ENCODE data around the gene ITPR1. TPM values are rescaled to one million over a fixed set of nuclear protein-coding genes. Genes with fewer than 3 reads are reported as not detected.

The ITPR1 gene
- total RNA-seq, 4 donors from 2014 or later = 9.5 to 24.1 (median 17.5) TPM

DNA sequence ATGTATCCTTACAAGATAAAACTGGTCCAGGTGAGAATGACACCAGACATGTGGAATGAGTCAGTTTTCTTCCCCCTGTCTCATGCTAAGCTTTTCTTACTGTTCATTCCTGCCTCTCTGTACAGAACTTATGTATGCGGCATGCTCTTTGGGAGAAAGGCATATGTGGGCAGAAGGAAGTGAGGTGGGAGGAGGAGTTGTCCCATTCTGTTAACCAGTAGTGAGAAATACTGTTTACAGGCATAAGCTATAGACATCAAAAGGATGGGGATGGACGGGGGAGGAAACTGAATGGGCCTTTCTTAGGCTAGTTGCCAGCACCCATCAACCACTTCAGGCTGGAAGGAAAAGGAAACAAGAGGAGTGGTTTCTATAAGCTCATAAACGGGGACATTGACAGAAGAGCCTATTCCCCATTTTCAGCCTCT lies 342.5 kb downstream of the ITPR1 start:
- H3K4me3 ChIP-seq (ENCODE audit: low read depth, poor library complexity, severe bottlenecking) = no peak overlapping the region
- 64 to 65% methylated on average over 3 of the region's 3 CpGs for whole genome bisulfite sequencing, 2 donors
- intact Hi-C loops (cut with DNase I; ENCODE audit: low total_unique reads) = no loop called here
- DNase-seq (ENCODE audit: low spot score in 2 of 2) = no peak
- TF ChIP-seq, protein P1, sequence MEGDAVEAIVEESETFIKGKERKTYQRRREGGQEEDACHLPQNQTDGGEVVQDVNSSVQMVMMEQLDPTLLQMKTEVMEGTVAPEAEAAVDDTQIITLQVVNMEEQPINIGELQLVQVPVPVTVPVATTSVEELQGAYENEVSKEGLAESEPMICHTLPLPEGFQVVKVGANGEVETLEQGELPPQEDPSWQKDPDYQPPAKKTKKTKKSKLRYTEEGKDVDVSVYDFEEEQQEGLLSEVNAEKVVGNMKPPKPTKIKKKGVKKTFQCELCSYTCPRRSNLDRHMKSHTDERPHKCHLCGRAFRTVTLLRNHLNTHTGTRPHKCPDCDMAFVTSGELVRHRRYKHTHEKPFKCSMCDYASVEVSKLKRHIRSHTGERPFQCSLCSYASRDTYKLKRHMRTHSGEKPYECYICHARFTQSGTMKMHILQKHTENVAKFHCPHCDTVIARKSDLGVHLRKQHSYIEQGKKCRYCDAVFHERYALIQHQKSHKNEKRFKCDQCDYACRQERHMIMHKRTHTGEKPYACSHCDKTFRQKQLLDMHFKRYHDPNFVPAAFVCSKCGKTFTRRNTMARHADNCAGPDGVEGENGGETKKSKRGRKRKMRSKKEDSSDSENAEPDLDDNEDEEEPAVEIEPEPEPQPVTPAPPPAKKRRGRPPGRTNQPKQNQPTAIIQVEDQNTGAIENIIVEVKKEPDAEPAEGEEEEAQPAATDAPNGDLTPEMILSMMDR (IDR thresholded peaks at IDR 0.05) = no peak
- no peak for TF ChIP-seq POLR2A (IDR thresholded peaks at IDR 0.05)

DNA sequence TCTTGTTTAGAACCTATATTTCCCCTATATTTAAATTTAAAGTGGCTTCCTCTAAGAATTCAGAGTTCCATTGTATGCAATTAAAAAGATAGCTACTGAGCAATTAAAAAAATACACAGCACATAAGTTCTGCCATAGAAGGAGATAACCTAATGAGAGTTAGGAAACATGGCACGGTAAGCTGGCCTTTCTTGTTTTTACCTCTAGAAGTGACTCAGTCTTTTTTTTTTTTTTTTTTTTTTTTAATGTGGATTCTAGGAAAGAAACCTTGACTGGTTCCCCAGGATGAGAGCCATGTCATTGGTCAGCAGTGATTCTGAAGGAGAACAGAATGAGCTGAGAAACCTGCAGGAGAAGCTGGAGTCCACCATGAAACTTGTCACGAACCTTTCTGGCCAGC lies 343.4 kb downstream of the ITPR1 start:
- intact Hi-C loops (cut with DNase I; ENCODE audit: low total_unique reads) = no loop called here
- no peak for DNase-seq (ENCODE audit: low spot score in 2 of 2)
- TF ChIP-seq, protein P1 (IDR thresholded peaks at IDR 0.05) = no peak
- WGBS, 2 donors = 69 to 73% methylated on average over 2 of the region's 2 CpGs
- no peak overlapping the region for H3K4me3 ChIP-seq (ENCODE audit: low read depth, poor library complexity, severe bottlenecking)

DNA sequence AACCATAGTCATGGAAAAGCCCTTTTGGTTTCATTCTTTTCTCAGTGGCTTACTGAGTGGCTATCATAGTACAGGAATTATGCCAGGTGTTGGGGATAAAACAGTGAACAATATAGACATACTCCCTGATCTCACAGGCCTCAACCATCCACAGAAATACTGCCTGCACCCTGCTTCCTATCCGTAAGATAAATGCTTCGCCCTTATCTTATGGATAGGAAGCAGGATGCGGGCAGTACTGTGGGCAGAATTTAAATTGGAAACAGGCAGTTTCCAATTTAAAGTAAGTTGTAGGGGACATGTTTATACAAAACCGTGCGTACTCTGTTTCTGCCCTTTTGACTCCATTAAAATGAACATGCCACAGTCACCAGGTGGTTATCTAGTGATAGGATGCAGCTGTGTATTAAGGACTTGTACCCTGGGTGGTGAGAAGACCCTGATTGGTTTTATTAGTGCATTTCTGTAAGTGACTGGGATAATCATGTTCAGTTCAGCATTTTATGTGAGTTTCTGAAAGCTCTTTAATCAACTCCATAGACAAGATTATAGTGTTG lies 344.3 kb downstream of the ITPR1 start:
- intact Hi-C loops (cut with DNase I; ENCODE audit: low total_unique reads) = no loop called here
- WGBS, 2 donors = 88 to 92% methylated on average over 5 of the region's 5 CpGs
- no peak for DNase-seq (ENCODE audit: low spot score in 2 of 2)
- no peak overlapping the region for H3K4me3 ChIP-seq (ENCODE audit: low read depth, poor library complexity, severe bottlenecking)
- no peak for TF ChIP-seq POLR2A (IDR thresholded peaks at IDR 0.05)
- TF ChIP-seq, protein P1 (IDR thresholded peaks at IDR 0.05) = no peak

DNA sequence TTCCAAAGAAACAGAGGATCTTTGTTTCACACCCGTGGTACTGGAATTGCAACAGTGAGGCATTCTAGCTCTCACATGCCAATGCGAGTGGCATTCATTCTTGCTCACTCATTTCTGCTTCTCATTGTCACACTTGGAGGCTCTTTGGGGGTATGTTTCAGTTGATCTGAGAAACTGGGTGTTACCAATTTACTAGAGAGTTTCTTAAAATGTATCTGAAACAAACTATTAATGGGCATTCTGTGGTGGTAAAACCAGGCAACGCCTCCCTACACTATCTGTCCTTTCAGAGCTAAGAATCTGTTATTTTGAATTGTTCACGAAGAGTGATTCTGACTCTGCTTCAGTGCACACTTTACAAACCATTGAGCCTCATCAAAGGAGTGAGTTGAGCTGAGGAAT lies 345.5 kb downstream of the ITPR1 start:
- intact Hi-C loops (cut with DNase I; ENCODE audit: low total_unique reads) = no loop called here
- no peak for DNase-seq (ENCODE audit: low spot score in 2 of 2)
- TF ChIP-seq, protein P1 (IDR thresholded peaks at IDR 0.05) = no peak
- no peak for TF ChIP-seq POLR2A (IDR thresholded peaks at IDR 0.05)
- WGBS, 2 donors = 88 to 95% methylated on average over 4 of the region's 4 CpGs
- no peak overlapping the region for H3K4me3 ChIP-seq (ENCODE audit: low read depth, poor library complexity, severe bottlenecking)

DNA sequence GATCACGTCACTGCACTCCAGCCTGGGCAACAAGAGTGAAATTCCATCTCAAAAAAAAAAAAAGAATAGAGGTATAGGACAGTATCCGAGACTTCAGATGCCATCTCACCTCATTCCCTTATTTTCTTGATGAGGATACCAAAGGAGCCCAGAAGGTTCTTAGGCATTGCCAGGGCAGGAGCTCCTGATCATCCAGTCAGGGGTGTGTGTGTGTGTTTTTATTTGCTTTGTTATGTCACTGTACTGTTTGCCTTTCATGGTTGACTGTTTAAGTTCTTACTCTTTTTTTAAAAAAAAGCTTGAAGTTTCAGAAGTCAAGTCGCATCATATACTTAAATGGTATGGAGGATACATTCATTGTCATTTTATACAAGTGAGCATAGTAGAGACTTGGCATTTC lies 346.1 kb downstream of the ITPR1 start:
- H3K4me3 ChIP-seq (ENCODE audit: low read depth, poor library complexity, severe bottlenecking) = no peak overlapping the region
- TF ChIP-seq, protein P1 (IDR thresholded peaks at IDR 0.05) = no peak
- no peak for TF ChIP-seq POLR2A (IDR thresholded peaks at IDR 0.05)
- no peak for DNase-seq (ENCODE audit: low spot score in 2 of 2)
- 99 to 100% methylated on average over 3 of the region's 3 CpGs for WGBS, 2 donors
- intact Hi-C loops (cut with DNase I; ENCODE audit: low total_unique reads) = no loop called here

DNA sequence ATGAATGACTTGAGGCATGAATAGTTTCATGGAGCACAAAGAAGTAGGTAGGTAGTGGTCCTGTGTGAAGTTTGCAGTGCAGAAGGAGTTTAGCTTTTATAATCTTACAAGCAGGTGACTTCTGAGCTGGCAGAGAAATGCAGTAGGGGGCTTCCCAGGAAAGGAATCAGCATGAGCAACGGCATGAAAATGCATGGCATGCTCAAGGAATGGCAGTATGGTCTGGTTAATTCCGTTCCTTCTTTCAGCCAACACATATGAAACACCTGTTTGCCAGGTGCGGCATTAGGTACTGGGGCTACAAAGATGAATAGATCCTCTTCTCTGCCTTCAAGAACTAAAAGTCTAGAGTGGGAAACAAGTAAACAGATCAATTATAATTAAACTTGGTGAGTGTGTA lies 348.1 kb downstream of the ITPR1 start:
- intact Hi-C loops (cut with DNase I; ENCODE audit: low total_unique reads) = no loop called here
- no peak for TF ChIP-seq POLR2A (IDR thresholded peaks at IDR 0.05)
- TF ChIP-seq, protein P1 (IDR thresholded peaks at IDR 0.05) = no peak
- no peak overlapping the region for H3K4me3 ChIP-seq (ENCODE audit: low read depth, poor library complexity, severe bottlenecking)
- DNase-seq (ENCODE audit: low spot score in 2 of 2) = no peak
- 77 to 83% methylated on average over 3 of the region's 3 CpGs for WGBS, 2 donors
